ENCODE data around the gene CDKN1A.

DNA sequence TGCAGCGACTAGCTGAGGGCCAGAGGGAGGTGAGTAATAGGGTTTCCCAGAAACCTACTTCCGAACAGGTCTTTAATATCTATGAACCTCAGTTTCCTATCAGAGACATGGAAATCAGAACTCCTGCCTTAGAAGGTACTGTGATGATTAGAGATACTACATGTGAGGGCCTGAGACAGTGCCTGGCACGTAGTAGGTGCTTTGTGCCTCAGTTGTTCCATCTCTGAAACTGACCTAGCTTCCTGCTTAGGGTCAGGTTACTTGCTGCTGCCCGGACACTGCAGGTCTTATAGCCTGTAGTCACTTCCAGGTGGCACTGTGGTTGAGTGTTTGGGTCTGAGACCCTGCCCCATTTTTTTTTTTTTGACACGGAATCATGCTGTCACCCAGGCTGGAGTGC is 40.0 kb downstream of the CDKN1A start:
- TF ChIP-seq, protein P1, sequence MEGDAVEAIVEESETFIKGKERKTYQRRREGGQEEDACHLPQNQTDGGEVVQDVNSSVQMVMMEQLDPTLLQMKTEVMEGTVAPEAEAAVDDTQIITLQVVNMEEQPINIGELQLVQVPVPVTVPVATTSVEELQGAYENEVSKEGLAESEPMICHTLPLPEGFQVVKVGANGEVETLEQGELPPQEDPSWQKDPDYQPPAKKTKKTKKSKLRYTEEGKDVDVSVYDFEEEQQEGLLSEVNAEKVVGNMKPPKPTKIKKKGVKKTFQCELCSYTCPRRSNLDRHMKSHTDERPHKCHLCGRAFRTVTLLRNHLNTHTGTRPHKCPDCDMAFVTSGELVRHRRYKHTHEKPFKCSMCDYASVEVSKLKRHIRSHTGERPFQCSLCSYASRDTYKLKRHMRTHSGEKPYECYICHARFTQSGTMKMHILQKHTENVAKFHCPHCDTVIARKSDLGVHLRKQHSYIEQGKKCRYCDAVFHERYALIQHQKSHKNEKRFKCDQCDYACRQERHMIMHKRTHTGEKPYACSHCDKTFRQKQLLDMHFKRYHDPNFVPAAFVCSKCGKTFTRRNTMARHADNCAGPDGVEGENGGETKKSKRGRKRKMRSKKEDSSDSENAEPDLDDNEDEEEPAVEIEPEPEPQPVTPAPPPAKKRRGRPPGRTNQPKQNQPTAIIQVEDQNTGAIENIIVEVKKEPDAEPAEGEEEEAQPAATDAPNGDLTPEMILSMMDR (IDR thresholded peaks at IDR 0.05 in 4 of 5, conservative IDR thresholded peaks at IDR 0.05 in 1 of 5), result no peak
- no peak for TF ChIP-seq POLR2A (IDR thresholded peaks at IDR 0.05)
